HG03460 (cell line): ENCODE measurements around the gene SPECC1L.

Source experiments
- ATAC-seq: cut with Tn5 transposase; IDR thresholded peaks from one replicate; pipeline ENCODE4 v1.9.1; 2021; ENCODE audit not compliant: unreplicated experiment

SPECC1L gene

GRCh38 chr22:24357547-24357946 is 86.9 kb downstream of the SPECC1L start:
- no peak for ATAC-seq

- ATAC-seq, result no peak
Measured at GRCh38 chr22:24358105-24358836, 87.6 kb downstream of the SPECC1L start.

- no peak for ATAC-seq
Measured at GRCh38 chr22:24359452-24360120, 89.0 kb downstream of the SPECC1L start.

- ATAC-seq, result no peak
Measured at GRCh38 chr22:24361976-24362646, 91.5 kb downstream of the SPECC1L start.

GRCh38 chr22:24363243-24363642 is 92.6 kb downstream of the SPECC1L start:
- no peak for ATAC-seq

GRCh38 chr22:24366701-24367100 is 96.1 kb downstream of the SPECC1L start:
- no peak for ATAC-seq

- no peak for ATAC-seq
Measured at GRCh38 chr22:24367841-24368240, 97.2 kb downstream of the SPECC1L start.

- no peak for ATAC-seq
Measured at GRCh38 chr22:24370401-24370800, 99.8 kb downstream of the SPECC1L start.

- no peak for ATAC-seq
Measured at GRCh38 chr22:24376002-24376401, 105.4 kb downstream of the SPECC1L start.

GRCh38 chr22:24376586-24376985 is 106.0 kb downstream of the SPECC1L start:
- no peak for ATAC-seq

- no peak for ATAC-seq
Measured at GRCh38 chr22:24379536-24379935, 108.9 kb downstream of the SPECC1L start.

- ATAC-seq, result no peak
Measured at GRCh38 chr22:24380220-24380904, 109.7 kb downstream of the SPECC1L start.

GRCh38 chr22:24380905-24381230 is 110.2 kb downstream of the SPECC1L start:
- ATAC-seq, result no peak

- no peak for ATAC-seq
Measured at GRCh38 chr22:24383061-24383460, 112.4 kb downstream of the SPECC1L start.

- ATAC-seq, result no peak
Measured at GRCh38 chr22:24384131-24384530, 113.5 kb downstream of the SPECC1L start.

GRCh38 chr22:24386937-24387471 is 116.4 kb downstream of the SPECC1L start:
- no peak for ATAC-seq

GRCh38 chr22:24389680-24390079 is 119.0 kb downstream of the SPECC1L start:
- no peak for ATAC-seq

GRCh38 chr22:24390156-24390555 is 119.5 kb downstream of the SPECC1L start:
- ATAC-seq, result no peak

GRCh38 chr22:24390576-24390975 is 119.9 kb downstream of the SPECC1L start:
- no peak for ATAC-seq

- no peak for ATAC-seq
Measured at GRCh38 chr22:24391836-24392217, 121.2 kb downstream of the SPECC1L start.

GRCh38 chr22:24392218-24392931 is 121.7 kb downstream of the SPECC1L start:
- ATAC-seq, result no peak
